GM11168 (cell line): ENCODE data around the gene PROK1.

Source experiments
- in situ Hi-C: fragments of 300-500 bp; cut with MboI; formaldehyde crosslinking; loops from one replicate; pipeline ENCODE4 v1.12.0; 2022; ENCODE audit warnings: low sequenced_read_pairs; ENCODE audit not compliant: unreplicated experiment

PROK1 gene

DNA sequence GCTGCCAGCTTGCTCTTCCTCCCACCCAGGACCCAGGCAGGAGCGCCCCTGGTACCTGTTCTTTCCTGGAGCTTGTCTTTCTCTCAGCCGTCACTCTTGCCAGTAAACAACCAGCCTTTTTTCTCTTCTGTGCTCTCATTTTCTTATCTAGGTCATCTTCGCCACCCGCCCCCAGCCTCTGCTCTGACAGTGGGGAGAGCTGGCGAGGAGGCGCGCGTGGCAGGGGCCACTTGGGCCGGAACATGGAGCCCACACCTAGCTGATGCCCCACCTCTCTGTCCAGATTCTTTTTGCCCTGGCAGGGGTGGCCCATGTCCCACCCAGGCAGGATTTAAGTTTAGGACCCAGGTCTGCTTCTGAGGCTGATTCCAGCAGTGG lies 32.3 kb downstream of the PROK1 start:
- in situ Hi-C loops, result no loop called here

DNA sequence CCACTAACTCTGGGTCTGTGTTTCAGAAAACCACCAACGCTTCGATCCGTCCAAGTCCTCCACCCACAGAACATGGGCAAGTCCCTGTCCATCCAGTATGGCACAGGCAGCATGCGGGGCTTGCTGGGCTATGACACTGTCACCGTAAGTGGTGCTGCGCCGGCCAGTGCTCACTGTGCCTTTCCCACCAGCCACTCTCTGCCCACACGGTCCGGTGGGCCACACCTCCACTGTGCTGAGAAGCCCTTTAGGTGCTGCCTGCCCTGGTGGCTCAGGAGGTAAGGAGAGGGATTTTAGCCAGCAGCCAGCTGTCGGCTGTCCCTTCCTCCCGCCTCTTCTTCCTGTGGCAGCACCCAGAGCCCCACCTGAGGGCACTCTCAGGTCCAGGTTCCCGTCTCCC lies 33.9 kb downstream of the PROK1 start:
- in situ Hi-C loops, result no loop called here

- in situ Hi-C loops, result no loop called here
These were observed 34.8 kb downstream of the PROK1 start for GRCh38 chr1:110485725-110486124.

GRCh38 chr1:110487726-110488125 lies 36.8 kb downstream of the PROK1 start:
- in situ Hi-C loops, result no loop called here

GRCh38 chr1:110488161-110488560 lies 37.2 kb downstream of the PROK1 start:
- in situ Hi-C loops, result no loop called here

DNA sequence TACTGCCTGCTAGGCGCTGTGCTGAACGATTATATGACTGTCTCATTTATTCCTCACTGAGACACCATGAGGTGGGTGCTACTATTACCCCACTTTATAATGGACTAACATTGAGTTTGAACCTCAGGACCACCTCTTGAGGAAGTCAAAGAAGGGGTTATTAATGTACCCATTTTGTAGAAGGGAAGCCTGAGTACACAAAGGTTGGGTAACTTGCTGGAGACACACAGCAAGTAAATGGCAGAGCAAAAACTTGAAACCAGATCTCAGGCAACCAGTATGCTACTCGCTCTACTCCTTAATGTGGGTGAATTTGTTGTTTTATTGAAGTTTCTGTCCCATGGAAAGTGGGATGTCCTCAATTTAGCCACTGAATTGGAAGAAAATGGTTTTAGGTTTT lies 37.9 kb downstream of the PROK1 start:
- in situ Hi-C loops, result no loop called here

DNA sequence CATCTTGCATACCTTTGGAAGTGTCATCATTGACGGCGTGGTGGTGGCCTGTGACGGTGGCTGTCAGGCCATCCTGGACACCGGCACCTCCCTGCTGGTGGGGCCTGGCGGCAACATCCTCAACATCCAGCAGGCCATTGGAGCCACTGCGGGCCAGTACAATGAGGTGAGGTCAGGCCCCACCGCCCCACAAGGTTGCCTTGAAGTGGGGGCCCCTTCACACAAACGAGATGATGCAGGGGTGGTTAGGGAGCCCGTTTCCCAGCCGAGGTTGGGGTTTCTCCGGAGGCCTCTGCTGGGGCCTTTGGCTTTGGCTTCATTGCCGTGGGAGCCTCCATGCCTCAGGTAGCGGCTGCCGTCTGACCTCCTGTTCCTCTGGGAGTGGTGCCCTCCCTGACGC lies 38.5 kb downstream of the PROK1 start:
- in situ Hi-C loops, result no loop called here

DNA sequence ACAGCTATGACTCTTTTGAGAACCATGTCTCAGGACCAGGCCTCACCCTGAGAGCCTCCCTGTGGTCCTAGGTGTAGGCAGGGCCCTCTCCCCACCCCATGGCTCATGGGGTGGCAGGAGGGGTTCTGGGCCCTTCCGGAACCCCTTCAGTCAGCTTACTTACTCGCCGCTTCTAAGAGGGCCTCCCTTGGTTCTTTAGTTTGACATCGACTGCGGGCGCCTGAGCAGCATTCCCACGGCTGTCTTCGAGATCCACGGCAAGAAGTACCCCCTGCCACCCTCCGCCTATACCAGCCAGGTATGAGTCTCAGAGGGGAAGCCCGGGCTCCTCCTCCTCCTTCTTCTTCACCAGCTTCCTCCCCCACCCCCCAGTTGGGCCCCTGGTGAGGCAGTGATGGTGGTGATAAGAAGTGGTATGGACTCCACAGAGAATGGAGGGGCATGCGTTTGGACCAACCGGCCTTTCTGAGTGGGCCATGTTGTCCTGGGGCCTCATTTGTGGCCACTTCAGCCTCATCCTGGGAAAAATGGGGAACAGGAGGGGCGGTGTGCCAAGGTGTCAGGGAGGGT lies 39.1 kb downstream of the PROK1 start:
- in situ Hi-C loops, result no loop called here

DNA sequence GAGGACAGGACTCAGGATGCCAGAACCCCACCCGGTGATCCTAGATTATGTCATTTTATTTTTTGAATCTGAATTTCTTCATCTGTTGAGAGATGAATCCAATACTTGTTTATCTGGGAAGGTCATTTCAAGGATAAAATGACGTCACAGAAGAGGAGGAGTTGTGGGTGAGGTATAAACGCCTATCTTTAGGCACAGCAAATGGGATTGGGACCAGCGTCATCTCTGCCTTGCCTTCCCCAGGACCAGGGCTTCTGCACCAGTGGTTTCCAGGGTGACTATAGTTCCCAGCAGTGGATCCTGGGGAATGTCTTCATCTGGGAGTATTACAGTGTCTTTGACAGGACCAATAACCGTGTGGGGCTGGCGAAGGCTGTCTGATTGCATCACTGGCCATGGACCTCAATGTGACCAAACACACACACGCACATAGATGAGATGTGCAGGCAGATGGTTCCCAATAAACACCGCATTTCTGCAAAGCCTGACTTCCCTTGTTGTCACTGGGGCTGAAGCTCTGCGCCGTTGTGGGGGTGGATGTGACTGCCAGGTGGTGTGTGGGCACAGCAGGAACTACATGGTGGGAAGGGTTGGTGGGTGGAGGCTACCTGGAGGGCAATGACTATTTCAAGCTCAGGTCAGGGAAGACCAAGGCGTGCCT lies 40.0 kb downstream of the PROK1 start:
- in situ Hi-C loops, result no loop called here

- in situ Hi-C loops, result no loop called here
These were observed 41.6 kb downstream of the PROK1 start for GRCh38 chr1:110492573-110492972.

GRCh38 chr1:110493059-110493699 lies 42.2 kb downstream of the PROK1 start:
- in situ Hi-C loops, result no loop called here

- in situ Hi-C loops, result no loop called here
These were observed 43.1 kb downstream of the PROK1 start for GRCh38 chr1:110494036-110494435.

GRCh38 chr1:110494522-110495406 lies 43.8 kb downstream of the PROK1 start:
- in situ Hi-C loops, result no loop called here

GRCh38 chr1:110495926-110496600 lies 45.1 kb downstream of the PROK1 start:
- in situ Hi-C loops, result no loop called here

DNA sequence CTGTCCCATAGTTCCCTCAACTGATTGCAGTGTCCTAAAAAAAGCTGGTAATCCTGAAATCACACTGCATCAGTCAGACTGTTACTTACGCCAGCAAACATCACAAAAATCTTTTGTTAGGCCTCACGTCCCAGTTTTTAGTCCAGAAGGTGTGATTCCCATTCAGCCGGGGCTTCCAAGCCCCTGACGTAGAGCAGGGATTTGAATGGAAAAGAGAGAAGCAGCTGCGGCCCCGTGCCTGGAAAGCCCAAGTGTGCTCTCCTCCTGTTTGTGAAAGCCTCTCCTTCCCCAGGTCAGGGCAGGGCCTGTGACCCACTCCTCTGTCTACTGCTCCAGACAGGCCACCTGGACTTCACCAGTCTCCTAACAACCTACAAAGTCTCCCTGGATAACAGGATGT lies 47.3 kb downstream of the PROK1 start:
- in situ Hi-C loops, result no loop called here

DNA sequence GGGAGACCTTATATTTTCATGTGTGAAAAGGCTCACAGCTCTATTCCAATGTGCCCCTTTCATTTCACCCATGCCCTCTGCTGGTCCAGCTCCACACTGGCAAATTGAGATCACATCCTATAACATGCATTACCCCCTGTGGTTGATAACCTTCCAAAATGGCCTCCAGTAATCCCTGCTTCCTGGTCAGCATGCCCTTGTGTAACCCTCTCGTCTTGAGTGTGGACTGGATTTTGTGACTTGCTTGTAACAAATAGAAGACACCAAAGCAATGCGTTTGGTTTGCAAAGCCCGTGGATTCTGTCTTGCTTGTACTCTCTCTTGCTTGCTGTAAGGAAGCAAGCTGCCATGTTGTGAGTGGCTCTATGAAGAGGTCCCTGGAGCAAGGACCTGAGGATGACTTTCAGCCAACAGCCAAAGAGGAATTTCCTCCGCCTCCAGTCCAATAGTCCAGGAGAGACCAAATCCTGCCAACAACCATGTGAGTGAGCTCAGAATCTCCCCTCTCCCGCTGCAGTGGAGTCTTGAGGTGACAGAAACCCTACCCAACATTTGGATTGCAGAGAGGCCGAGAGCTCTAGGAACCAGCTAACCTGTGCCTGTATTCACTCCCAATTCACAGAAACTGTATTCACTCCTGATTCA lies 50.7 kb downstream of the PROK1 start:
- in situ Hi-C loops, result no loop called here

DNA sequence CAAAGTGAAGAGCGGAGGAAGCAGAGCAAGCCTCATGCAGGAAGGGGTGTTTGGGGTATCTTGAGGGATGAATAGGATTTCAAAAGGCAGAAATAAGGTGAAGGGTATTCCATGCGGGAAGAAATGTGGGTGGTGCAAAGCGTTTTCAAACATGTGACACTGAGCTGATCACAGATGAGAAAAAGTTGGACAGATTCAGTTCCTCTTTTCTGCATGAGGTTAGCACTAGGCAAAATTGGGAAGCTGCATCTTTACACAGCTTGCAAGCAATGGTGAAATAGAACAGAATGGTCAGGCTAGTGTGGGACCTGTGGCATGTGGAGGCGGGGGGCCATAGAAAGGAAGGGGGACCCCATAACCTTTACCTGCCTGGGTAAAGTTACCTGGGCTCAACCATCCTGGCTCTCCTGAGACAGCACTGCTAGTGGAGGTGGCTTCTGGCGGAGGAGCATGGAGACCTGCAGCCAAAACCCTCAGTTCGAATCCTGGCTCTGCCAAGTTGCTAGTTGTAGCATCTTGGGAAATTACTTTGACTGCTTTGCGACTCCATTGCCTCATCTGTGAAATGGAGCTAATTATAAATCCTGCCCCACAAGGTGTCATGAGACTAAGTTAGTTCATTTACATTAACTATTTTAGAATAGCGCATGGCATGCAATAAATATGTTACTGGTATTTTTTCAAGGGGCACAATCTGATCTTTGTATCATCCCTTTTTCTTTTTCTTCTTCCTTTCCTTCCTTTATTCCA lies 51.6 kb downstream of the PROK1 start:
- in situ Hi-C loops, result no loop called here

GRCh38 chr1:110503471-110503870 lies 52.5 kb downstream of the PROK1 start:
- in situ Hi-C loops, result no loop called here

GRCh38 chr1:110504226-110504625 lies 53.3 kb downstream of the PROK1 start:
- in situ Hi-C loops, result no loop called here
